ENCODE results near the gene CCDC71.

CCDC71 gene

DNA sequence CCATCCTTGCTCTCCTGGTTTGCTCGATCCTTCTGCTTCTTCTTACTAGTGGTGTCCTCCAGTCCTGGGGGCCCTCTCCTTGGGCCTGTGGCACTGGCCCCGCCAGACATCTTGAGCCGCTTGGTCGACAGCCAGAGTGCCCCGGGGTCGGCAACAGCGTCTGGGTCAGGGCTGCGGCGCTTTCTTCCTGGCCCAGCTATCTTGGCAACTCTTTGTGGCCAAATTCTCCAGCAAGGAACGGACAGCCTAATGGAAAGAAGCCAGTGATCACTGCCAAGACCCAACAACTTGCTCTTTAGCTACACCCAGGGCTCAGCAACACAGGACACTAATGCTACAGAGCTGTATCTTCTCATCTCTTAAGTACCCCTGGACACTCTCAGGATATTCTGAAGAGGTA lies 47.1 kb downstream of the CCDC71 start:
- CTCF ChIA-PET = no interaction called here
- POLR2A ChIA-PET = interaction anchor here (1.0 to 2.1 kb wide), 2 partner anchors 10 to 97 kb away, joined by 5 to 10 read pairs; partner anchors contain the start of gene NDUFAF3
- no peak for TF ChIP-seq LEF1 (IDR thresholded peaks at IDR 0.05; ENCODE audit: borderline replicate concordance)
- no peak for TF ChIP-seq TARDBP (IDR thresholded peaks at IDR 0.05)
- TF ChIP-seq, protein P1, sequence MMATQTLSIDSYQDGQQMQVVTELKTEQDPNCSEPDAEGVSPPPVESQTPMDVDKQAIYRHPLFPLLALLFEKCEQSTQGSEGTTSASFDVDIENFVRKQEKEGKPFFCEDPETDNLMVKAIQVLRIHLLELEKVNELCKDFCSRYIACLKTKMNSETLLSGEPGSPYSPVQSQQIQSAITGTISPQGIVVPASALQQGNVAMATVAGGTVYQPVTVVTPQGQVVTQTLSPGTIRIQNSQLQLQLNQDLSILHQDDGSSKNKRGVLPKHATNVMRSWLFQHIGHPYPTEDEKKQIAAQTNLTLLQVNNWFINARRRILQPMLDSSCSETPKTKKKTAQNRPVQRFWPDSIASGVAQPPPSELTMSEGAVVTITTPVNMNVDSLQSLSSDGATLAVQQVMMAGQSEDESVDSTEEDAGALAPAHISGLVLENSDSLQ (IDR thresholded peaks at IDR 0.05) = no peak
- TF ChIP-seq FOXA1 (IDR thresholded peaks at IDR 0.05) = no peak
- no peak for TF ChIP-seq NFRKB (IDR thresholded peaks at IDR 0.05)
- TF ChIP-seq HDGF (IDR thresholded peaks at IDR 0.05; ENCODE audit: borderline replicate concordance) = no peak
- TF ChIP-seq BHLHE40 (IDR thresholded peaks at IDR 0.05; ENCODE audit: borderline replicate concordance) = no peak
- no peak for TF ChIP-seq SP1 (IDR thresholded peaks at IDR 0.05)
- no peak for TF ChIP-seq FOXM1 (IDR thresholded peaks at IDR 0.05; ENCODE audit: borderline replicate concordance)
- no peak for TF ChIP-seq L3MBTL2 (conservative IDR thresholded peaks at IDR 0.05)
- TF ChIP-seq FOXK2 (IDR thresholded peaks at IDR 0.05) = no peak
- no peak for TF ChIP-seq ARNT (IDR thresholded peaks at IDR 0.05)
- no peak for TF ChIP-seq ZNF384 (IDR thresholded peaks at IDR 0.05)
- TF ChIP-seq ELF4 (IDR thresholded peaks at IDR 0.05) = no peak
- no peak for DNase-seq (ENCODE audit: extremely low spot score)

Measured in HEK293T (cell line).